Measurements from ENCODE around the gene KPNA6. TPM values are rescaled to one million over a fixed set of nuclear protein-coding genes. Genes with fewer than 3 reads are reported as not detected.

Gene KPNA6
- total RNA-seq, 1 donor: 96.7 TPM

- no peak for DNase-seq (ENCODE audit: low read depth)
- no peak for TF ChIP-seq CTCF (IDR thresholded peaks at IDR 0.05; ENCODE audit: insufficient read depth, low read depth, low read length)
- no peak overlapping the region for H3K4me3 ChIP-seq (ENCODE audit: low read depth, low read length)
Observed at GRCh38 chr1:32170991-32171390, 63.1 kb downstream of the KPNA6 start.

DNA sequence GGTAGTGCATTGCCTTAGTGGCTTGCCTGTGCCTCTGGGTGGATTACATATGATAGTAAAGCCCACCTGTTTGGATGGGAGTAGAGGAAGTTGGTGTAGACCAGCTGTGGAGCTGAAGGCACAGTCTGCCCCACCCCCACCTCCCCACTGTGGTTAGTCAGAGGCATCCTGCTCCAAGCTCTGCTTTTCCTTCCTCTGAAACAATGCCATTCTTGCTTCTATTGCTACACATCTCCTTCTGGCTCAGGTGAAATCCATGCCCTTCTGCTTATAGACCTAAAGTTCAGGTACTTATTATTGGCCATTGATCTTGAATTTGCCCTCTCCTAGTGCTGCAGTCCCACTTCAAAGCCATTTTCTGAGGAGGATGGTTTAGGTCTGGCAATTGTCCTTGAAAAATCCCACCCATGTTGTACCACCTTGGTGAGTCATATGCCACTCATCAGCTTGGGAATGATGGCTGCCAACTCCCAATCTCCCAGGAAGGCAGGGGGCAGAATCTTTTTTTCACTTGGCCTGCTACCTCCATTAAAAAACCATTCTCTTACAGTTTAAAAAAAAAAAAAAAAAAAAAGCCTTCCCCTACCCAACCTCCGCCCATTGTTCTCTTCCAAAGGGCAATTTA is 64.9 kb downstream of the KPNA6 start:
- no peak for TF ChIP-seq CTCF (IDR thresholded peaks at IDR 0.05; ENCODE audit: insufficient read depth, low read depth, low read length)
- no peak for DNase-seq (ENCODE audit: low read depth)
- H3K4me3 ChIP-seq (ENCODE audit: low read depth, low read length): no peak overlapping the region

DNA sequence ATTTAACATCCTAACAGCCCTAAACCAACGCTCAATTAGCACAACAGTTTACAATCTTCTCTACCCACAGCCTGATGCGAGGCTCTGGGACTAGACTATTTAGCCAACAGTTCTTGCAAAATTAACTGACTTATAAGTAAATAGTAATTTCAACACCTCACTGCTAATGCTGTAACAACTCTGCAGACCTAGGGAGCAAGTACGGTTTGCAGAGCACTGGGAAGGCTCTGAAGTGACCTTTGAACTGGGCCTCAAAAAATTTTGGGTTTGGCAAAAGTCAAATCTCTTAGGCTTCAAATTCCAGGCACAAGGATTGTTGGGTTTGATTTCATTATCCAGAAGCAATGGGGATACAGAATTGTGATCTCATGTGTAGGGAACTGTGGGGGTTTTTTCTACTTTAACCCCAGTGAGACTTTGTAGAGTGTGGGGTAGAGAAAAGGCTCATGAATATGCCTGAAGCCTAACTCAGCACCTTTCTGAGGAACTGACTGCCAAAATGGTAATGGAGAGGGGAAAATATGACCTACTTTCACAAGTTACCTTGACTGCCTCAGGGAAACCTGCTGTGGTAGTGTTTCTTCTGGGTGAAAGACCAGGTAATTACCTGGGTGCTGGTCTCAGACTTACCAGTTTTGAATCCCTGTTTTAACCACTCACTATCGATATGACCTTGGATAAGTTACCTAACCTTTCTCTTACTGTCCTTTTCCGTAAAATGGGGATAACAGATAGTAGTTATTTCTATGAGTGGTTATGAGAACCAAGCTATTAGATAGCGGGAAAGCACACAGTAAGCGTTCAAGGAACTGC is 70.7 kb downstream of the KPNA6 start:
- peak; percentile 61 for DNase-seq (ENCODE audit: low read depth)
- no peak for TF ChIP-seq CTCF (IDR thresholded peaks at IDR 0.05; ENCODE audit: insufficient read depth, low read depth, low read length)
- H3K4me3 ChIP-seq (ENCODE audit: low read depth, low read length): peak overlapping the region; percentile 79

DNA sequence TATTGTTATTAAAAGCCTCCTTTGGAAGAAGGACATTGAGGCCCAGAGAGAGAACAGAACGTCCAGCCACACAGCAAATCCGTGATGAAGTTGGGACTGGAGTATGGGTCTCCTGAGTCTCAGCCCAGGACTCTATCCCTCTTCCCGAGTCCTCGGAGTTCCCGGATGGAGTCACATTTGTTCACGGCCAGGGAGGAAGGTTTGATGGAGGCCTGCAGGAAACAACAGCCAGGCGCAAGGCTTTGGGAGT is 71.3 kb downstream of the KPNA6 start:
- no peak for TF ChIP-seq CTCF (IDR thresholded peaks at IDR 0.05; ENCODE audit: insufficient read depth, low read depth, low read length)
- H3K4me3 ChIP-seq (ENCODE audit: low read depth, low read length): peak overlapping the region; percentile 79
- no peak for DNase-seq (ENCODE audit: low read depth)

DNA sequence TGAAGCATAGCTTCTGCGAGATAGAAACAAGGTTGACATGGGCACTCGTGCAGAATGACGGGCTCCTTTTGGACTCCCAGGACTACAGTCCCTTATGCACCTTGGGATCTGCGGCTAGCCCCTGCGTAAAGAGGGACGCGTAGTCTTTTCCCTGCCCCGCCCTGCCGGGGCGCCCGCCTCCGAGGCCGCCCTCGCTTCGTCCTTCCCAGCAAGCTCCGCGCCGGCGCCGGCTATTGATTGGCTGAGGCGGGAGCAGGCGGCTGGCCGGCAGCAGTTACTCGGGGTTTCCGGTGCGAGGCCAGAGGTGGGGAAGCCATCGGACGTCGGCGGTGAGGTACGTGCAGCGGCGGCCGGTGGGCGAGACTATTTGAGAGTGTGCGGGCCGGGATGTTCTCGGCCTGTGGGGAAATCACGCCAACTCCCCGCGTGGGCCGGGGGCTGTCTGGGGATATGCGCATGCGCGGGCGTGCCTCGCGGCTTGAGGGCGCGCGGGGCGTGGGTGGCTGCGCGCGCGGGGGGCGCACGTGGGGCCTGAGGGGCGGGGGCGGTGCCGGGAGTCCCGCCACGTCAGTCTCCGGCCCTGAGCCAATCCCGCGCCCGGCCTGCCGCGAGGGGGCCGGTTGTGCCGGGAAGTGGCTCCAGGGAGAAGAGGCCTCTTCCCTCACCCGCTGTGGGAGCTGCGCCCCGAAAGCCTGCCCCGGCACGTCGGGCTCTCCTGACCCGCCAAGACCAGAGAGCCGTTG is 71.8 kb downstream of the KPNA6 start, which contains the start of gene TXLNA:
Gene TXLNA, plus strand, starts transcription at position 233 of the 743 bp plus-strand sequence. CDS start 671 bp downstream, outside the sequence.
- TF ChIP-seq CTCF (IDR thresholded peaks at IDR 0.05; ENCODE audit: insufficient read depth, low read depth, low read length): no peak
- H3K4me3 ChIP-seq (ENCODE audit: low read depth, low read length): peak within 1 kb of the TSS; percentile 79
- DNase-seq (ENCODE audit: low read depth): peak; percentile 95

DNA sequence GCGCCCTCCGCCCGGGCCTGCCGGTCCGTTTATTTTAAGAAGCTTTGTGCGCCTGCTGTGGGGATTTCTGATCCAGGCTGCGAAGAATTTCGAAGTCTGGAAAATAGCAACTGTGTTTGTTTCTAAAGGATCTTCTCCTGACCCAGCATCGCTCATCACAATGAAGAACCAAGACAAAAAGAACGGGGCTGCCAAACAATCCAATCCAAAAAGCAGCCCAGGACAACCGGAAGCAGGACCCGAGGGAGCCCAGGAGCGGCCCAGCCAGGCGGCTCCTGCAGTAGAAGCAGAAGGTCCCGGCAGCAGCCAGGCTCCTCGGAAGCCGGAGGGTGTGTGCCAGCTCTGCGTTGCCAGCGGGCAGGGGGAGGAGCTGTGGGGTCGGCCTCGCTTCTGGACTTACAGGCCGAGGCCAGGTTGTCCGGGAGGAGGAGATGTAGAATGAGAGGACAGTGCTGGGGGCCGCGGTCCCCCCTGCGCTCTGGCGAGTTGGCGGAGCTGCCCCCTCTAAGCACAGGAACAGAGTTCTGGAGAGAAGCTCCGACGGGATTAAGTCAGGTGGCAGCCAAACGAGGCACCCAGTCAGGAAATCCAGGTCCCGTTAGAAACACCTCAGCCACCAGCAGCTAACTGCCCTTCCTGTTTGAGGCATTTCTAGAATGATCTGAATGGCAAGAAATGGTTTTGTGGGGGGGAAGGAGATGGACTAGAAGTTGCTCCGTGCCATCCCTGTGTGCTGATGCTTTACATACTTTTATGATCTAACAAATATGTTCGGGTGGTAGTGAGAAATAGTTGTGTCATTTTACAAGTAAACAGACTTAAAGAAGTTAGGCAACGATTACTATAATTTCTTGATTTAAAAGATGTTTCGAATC is 72.6 kb downstream of the KPNA6 start:
- peak; percentile 75 for DNase-seq (ENCODE audit: low read depth)
- TF ChIP-seq CTCF (IDR thresholded peaks at IDR 0.05; ENCODE audit: insufficient read depth, low read depth, low read length): no peak
- peak overlapping the region; percentile 79 for H3K4me3 ChIP-seq (ENCODE audit: low read depth, low read length)
